ENCODE measurements around the gene INIP.

GRCh38 chr9:112699230-112699629 is 18.7 kb downstream of the INIP start:
- TF ChIP-seq BHLHE40 (IDR thresholded peaks at IDR 0.05; ENCODE audit: borderline replicate concordance): no peak
- no peak for TF ChIP-seq ELF4 (IDR thresholded peaks at IDR 0.05)
- no peak for TF ChIP-seq FOXA1 (IDR thresholded peaks at IDR 0.05)
- no peak for TF ChIP-seq TARDBP (IDR thresholded peaks at IDR 0.05)

All from HEK293T (cell line).